Naive thymus-derived CD8-positive, alpha-beta T cell (primary cell): ENCODE data around the gene FOXA1. TPM values are rescaled to one million over a fixed set of nuclear protein-coding genes. Genes with fewer than 3 reads are reported as not detected.
A peak's percentile ranks its signal among the peaks of the same experiment; 100 is the strongest.

Experiments used
- ATAC-seq, 2 donors: fragments of 150-1000 bp; cut with Tn5 transposase in 1 of 2; sonication (Bioruptor Pico), chemical (Tn5 transposase) in 1 of 2; 1 replicate in 1 of 2; 2 replicates in 1 of 2; pipeline ENCODE4 v1.10.0; 2021; ENCODE audit warnings: mild to moderate bottlenecking in 2 of 2, moderate library complexity in 2 of 2
- POLR2A ChIA-PET: fragments of 350-600 bp; sonication (Branson Sonifier 250); formaldehyde crosslinking; loops from one replicate; lab custom pipeline; 2021; ENCODE audit warnings: antibody characterized with exemption; lab: Charles Lee
- DNase-seq, 10 donors: peaks; one replicate each; pipeline versions ENCODE4 v3.0.0 to v3.0.0-alpha.2; 2020 to 2022
- H3K27ac Mint-ChIP-seq, 10 donors: one replicate each; pipeline ENCODE4 v1.8.0; 2020 to 2022; ENCODE audit warnings: mild to moderate bottlenecking in 10 of 10, mixed read lengths in 10 of 10, moderate library complexity in 4 of 10, inconsistent platforms in 1 of 10
- H3K27me3 Mint-ChIP-seq, 5 donors: one replicate each; pipeline ENCODE4 v1.8.0; 2021 to 2022; ENCODE audit warnings: mixed read lengths in 5 of 5
- H3K36me3 Mint-ChIP-seq, 3 donors: one replicate each; pipeline ENCODE4 v1.8.0; 2020 to 2022; ENCODE audit warnings: mixed read lengths in 3 of 3, mild to moderate bottlenecking in 2 of 3, inconsistent platforms in 1 of 3
- H3K4me1 Mint-ChIP-seq, 4 donors: one replicate each; pipeline ENCODE4 v1.8.0; 2021 to 2022; ENCODE audit warnings: mixed read lengths in 4 of 4
- H3K4me3 Mint-ChIP-seq, 10 donors: one replicate each; pipeline ENCODE4 v1.8.0; 2020 to 2022; ENCODE audit warnings: mild to moderate bottlenecking in 10 of 10, mixed read lengths in 10 of 10, moderate library complexity in 6 of 10, inconsistent platforms in 1 of 10
- H3K9me3 Mint-ChIP-seq, 9 donors: one replicate each; pipeline ENCODE4 v1.8.0; 2020 to 2022; ENCODE audit warnings: mixed read lengths in 9 of 9, mild to moderate bottlenecking in 3 of 9, inconsistent platforms in 1 of 9, moderate library complexity in 1 of 9
- polyA plus RNA-seq, 3 donors: library from polyadenylated mRNA; unstranded; fragments of 300-500 nt; fragmentation: Illumina TruSeq; gene quantifications; one replicate each; pipeline ENCODE4 v1.2.3, GENCODE V29; 2021
- total RNA-seq, 8 experiments: library from RNA in 2 of 8; stranded (reverse) in 2 of 8; gene quantifications; one replicate each; pipeline ENCODE4 v1.2.3 and lab custom pipeline; 2021 to 2026

The FOXA1 gene
- total and polyA plus RNA-seq, 5 experiments from 2014 or later, result not detected

- no peak for DNase-seq
- ATAC-seq, result no peak
- H3K27me3 Mint-ChIP-seq, result peaks cover 44 to 87% (median 69%) of the 10 kb centered on the region in 5 donors
- H3K4me3 Mint-ChIP-seq, result peak overlapping the region in 3 of 10 donors; percentile 18 to 62 (median 31)
- H3K9me3 Mint-ChIP-seq, result peaks cover 0 to 59% (median 14%) of the 10 kb centered on the region in 9 donors
- peaks cover 4 to 36% (median 26%) of the 10 kb centered on the region in 3 donors for H3K36me3 Mint-ChIP-seq
- H3K4me1 Mint-ChIP-seq, result peaks cover 11 to 34% (median 20%) of the 10 kb centered on the region in 4 donors
- POLR2A ChIA-PET, result no interaction called here
- H3K27ac Mint-ChIP-seq, result no peak overlapping the region
These were observed 2.3 kb downstream of the FOXA1 start for GRCh38 chr14:37592482-37593408.

DNA sequence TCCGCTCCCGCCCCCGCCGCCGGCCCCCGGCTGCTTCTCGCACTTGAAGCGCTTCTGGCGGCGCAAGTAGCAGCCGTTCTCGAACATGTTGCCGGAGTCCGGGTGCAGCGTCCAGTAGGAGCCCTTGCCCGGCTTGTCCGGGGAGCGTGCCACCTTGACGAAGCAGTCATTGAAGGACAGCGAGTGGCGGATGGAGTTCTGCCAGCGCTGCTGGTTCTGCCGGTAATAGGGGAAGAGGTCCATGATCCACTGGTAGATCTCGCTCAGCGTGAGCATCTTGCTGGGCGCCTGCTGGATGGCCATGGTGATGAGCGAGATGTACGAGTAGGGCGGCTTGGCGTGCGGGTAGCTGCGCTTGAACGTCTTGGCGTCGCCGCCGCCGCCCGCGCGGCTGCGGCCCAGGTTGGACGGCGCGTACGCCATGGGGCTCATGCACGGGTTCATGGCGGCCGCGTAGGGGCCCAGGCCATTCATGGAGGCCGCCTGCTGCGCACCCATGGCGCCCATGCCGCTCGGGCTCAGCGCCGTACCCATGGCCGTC lies 3.0 kb downstream of the FOXA1 start:
- Mint-ChIP-seq H3K27me3 (peaks cover 47 to 87% (median 69%) of the 10 kb centered on the region in 5 donors), H3K36me3 (peaks cover 4 to 36% (median 26%) of the 10 kb centered on the region in 3 donors), H3K4me3 (no peak overlapping the region), H3K9me3 (peaks cover 0 to 55% (median 12%) of the 10 kb centered on the region in 9 donors), H3K27ac (no peak overlapping the region), H3K4me1 (peaks cover 11 to 34% (median 16%) of the 10 kb centered on the region in 4 donors)
- DNase-seq, result no peak
- no peak for ATAC-seq
- POLR2A ChIA-PET, result no interaction called here

DNA sequence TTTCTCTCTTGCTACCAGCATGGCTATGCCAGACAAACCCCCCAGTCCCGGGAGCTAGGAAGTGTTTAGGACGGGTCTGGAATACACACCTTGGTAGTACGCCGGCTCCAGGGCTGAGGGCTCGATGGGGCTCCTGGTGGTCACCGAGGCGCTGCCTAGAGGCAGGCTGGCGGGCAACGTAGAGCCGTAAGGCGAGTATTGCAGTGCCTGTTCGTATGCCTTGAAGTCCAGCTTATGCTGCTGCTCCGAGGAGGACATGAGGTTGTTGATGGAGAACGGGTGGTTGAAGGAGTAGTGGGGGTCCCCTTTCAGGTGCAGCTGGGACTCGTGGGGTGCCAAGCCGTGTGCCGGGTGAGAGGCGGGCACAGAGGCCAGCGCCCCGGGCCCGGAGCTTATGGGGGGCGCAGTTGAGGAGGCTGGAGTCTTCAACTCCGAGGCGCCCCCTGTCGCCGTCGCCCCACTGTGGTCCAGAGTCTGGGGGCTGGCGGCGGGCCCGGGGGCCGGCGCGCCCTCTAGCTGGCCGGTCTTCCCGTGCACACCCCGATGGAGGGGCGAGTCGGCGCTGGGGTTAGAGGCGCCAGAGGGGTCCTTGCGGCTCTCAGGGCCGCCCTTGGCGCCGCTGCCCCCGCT lies 3.6 kb downstream of the FOXA1 start:
- peaks cover 44 to 86% (median 71%) of the 10 kb centered on the region in 5 donors for H3K27me3 Mint-ChIP-seq
- POLR2A ChIA-PET, result no interaction called here
- ATAC-seq (no peak), DNase-seq (no peak)
- H3K36me3 Mint-ChIP-seq, result peaks cover 4 to 37% (median 26%) of the 10 kb centered on the region in 3 donors
- peak overlapping the region in 2 of 10 donors; percentile 10 to 33 for H3K4me3 Mint-ChIP-seq
- H3K9me3 Mint-ChIP-seq, result peaks cover 0 to 54% (median 12%) of the 10 kb centered on the region in 9 donors
- H3K27ac Mint-ChIP-seq, result no peak overlapping the region
- peaks cover 11 to 31% (median 14%) of the 10 kb centered on the region in 4 donors for H3K4me1 Mint-ChIP-seq

DNA sequence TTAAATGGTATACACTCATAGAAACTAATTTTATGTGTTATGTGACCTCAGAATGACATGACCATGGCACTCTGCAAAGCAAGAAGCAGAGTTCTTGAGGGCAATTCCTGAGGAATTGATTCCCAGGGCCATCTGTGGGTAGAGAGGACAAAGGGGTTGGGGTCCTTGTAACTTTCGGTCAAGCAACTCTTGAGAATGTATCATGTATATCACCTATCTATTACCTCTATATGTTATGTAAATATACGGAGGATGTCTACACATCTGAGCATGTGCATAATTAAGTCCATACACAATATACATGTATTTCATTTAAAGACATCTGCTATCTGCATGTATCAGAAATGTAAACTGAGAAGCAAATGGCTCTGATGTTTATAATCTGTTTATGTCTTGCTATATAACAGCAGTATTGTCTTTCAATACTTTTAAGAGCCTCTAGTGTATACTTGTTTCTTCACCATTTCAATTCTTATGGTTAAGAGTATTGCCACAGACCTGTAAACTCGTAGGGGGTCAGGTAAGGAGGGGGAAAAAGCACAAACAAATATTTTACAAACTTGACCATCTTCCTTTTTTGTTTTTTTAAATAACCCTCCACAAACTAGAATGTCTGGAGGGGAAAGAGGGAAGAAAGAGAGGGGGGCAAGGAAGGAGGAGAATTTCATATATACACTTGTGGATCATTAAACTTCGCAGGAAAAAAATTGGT lies 4.5 kb downstream of the FOXA1 start:
- Mint-ChIP-seq H3K4me1 (peaks cover 4 to 23% (median 7%) of the 10 kb centered on the region in 4 donors), H3K27ac (no peak overlapping the region), H3K36me3 (peaks cover 4 to 45% (median 23%) of the 10 kb centered on the region in 3 donors), H3K4me3 (peak overlapping the region in 1 of 10 donors; percentile 26), H3K27me3 (peaks cover 45 to 86% (median 73%) of the 10 kb centered on the region in 5 donors), H3K9me3 (peaks cover 0 to 59% (median 12%) of the 10 kb centered on the region in 9 donors)
- POLR2A ChIA-PET, result no interaction called here
- DNase-seq (no peak), ATAC-seq (no peak)

DNA sequence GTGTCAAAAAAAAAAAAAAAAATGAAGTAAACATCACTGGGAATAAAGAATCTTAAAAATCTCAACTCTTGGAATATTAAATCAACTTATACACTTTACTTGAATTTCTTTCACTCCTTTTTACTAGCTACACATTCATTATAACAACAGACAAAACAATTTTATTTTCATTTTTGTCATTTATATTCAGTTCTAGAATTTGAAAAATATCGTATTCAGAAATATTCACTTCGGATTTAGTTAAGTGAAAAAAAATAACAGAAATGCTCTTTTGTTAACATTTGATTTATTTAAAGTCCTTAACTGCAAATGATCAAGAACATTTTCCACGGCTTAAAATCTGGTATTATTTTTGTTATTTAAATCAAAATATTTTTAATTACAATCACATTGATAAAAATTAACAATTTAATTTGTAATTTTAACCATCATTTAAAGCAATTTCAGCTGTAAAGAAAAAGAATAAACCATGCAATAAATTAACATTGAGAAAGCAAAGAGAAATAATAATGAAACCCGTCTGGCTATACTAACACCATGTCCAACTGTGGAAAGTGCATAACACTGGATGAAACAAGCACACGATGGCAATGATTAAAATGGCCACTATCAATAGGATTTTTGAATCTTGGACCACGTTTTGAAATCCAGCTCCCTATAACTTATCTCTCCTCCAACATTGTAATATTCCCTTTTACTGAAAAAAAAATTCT lies 5.2 kb downstream of the FOXA1 start:
- H3K27ac Mint-ChIP-seq, result no peak overlapping the region
- peaks cover 3 to 20% (median 7%) of the 10 kb centered on the region in 4 donors for H3K4me1 Mint-ChIP-seq
- H3K9me3 Mint-ChIP-seq, result peaks cover 1 to 59% (median 12%) of the 10 kb centered on the region in 9 donors

DNA sequence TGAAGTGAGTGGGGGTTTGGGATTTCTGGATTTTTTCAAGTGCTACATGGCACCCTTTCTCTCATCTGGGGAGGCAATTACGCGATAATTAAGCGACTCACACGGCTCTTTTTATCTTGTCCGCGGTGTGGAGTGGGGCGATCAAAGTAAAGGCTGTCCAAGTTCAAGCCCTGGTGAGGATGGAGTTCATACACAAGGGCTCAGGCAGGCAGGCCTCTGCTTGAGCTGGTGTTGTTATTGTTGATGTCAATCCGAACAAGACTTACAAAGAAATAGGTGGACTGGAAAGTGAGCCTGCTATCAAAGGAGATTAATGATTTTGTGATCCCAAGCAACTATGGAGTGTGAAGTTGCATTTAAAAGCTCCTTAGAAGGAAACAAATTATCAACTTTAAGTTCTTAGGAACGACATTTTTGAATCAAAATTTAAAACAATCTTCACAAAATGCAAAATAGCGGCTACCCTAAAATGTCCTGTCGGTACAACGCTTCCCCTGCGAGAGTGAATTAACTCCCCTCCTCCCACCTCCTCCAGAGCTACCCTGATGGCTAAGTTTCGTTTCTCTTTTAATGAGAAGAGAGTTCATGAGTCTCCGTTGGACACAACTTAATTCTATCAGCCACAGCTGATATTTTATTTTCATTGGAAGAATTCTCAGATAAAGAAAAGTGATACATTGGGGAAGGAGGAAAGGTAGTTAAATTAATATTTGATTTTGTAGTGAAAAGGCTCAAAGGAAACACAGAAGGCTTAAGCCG lies 5.9 kb downstream of the FOXA1 start:
- H3K27me3 Mint-ChIP-seq, result peaks cover 47 to 87% (median 73%) of the 10 kb centered on the region in 5 donors
- H3K4me1 Mint-ChIP-seq, result peaks cover 2 to 16% (median 5%) of the 10 kb centered on the region in 4 donors
- POLR2A ChIA-PET, result no interaction called here
- H3K9me3 Mint-ChIP-seq, result peaks cover 1 to 57% (median 12%) of the 10 kb centered on the region in 9 donors
- peaks cover 2 to 41% (median 23%) of the 10 kb centered on the region in 3 donors for H3K36me3 Mint-ChIP-seq
- DNase-seq (no peak), ATAC-seq (no peak)
- H3K4me3 Mint-ChIP-seq, result no peak overlapping the region
- no peak overlapping the region for H3K27ac Mint-ChIP-seq

More for the DNA sequence above, 5.2 kb downstream of the FOXA1 start:
- no peak for ATAC-seq
- Mint-ChIP-seq H3K4me3 (no peak overlapping the region), H3K27me3 (peaks cover 50 to 91% (median 76%) of the 10 kb centered on the region in 5 donors), H3K36me3 (peaks cover 4 to 45% (median 23%) of the 10 kb centered on the region in 3 donors)
- no peak for DNase-seq
- POLR2A ChIA-PET, result no interaction called here

DNA sequence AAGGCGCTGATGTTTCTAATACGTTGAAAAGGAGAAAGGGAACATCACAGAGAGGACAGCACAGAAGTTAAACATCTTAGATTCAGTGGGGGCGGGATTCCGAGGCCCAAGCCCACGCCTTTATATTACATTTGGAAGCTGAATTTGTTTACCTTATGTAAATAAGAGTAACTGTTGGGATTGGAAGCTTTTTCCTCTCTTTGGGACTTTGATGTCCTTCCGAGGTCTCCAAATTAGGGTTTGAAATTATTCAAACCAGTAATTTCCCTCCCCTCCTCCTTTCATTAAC lies 6.4 kb downstream of the FOXA1 start:
- no peak for ATAC-seq
- H3K4me1 Mint-ChIP-seq, result peaks cover 0 to 12% (median 2%) of the 10 kb centered on the region in 4 donors
- no peak overlapping the region for H3K4me3 Mint-ChIP-seq
- no peak overlapping the region for H3K27ac Mint-ChIP-seq
- H3K9me3 Mint-ChIP-seq, result peaks cover 1 to 52% (median 12%) of the 10 kb centered on the region in 9 donors
- H3K27me3 Mint-ChIP-seq, result peaks cover 43 to 82% (median 68%) of the 10 kb centered on the region in 5 donors
- POLR2A ChIA-PET, result no interaction called here
- no peak for DNase-seq
- H3K36me3 Mint-ChIP-seq, result peaks cover 0 to 36% (median 20%) of the 10 kb centered on the region in 3 donors

DNA sequence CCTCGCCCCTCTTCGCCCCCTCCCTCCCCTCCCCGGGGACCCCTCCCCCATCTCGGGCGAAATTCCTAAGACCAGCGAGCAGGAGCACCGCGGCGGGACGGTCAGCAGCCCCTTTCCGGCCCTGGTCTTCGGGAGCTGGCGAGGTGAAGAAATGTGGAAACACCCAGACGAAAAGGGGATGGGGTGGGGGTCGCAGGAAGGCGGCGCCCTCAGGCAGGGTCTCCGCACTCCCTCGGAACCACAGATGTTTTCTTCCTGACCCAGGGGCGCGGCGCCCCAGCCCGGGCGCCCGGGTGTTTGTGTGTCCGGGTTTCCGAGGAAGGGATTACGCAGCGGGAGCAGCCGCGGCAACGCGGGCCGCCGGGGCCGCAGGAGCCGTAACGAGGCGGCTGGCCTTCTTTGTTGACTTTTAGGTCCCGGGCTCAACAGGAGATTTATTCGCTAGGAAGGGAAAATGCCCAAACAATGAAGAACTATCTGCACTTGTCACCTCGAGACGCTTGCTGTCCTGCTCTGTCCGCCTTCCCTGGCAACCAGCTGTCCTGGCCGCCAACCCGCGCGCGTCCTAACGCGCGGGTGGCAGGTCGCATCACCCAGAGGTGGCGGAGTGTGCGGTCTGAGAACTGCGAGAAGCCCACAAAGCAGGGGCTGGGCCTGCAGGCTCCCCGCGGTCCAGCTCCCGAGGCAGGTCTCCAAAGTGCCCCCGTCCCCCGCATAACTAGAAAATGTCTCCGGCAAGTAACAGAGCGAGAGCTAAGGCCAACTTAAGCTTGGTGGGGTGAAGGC lies 7.0 kb downstream of the FOXA1 start:
- ATAC-seq (no peak), DNase-seq (no peak)
- Mint-ChIP-seq H3K9me3 (peaks cover 1 to 47% (median 10%) of the 10 kb centered on the region in 9 donors), H3K27me3 (peaks cover 41 to 77% (median 62%) of the 10 kb centered on the region in 5 donors), H3K4me1 (peaks cover 0 to 12% (median 2%) of the 10 kb centered on the region in 4 donors), H3K36me3 (peaks cover 0 to 34% (median 19%) of the 10 kb centered on the region in 3 donors), H3K4me3 (no peak overlapping the region), H3K27ac (no peak overlapping the region)
- POLR2A ChIA-PET, result no interaction called here

DNA sequence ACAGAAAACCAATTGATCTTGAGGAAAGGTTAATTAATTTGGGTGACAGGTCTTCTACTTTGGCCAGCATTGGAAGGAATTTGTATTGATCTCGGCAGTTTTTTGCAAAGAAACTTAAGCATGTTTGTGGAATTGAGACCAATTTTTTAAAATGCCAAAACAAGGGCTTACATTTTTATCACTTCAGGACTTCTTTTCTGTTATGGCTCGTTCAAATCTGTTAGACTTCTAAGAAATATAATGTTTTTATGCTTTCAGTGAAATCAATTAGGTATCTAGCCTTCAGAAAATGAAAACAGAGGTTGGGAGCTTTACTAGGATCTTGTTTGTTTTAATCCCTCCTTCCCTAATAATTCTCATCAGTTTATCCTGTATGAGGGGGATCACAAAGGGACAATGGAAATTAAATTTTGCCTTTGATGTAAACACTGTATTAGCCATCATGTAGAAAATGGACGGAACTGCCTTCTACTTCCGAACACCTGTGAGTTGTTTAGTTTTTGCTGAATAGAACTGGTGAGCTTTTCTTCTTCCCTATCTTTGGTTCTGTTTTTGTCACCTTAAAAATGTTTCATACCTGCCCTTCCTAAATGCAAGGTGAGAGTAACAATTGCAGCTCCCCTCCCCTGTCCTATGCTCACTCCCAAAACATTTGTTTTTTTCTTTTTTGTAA lies 7.8 kb downstream of the FOXA1 start:
- peaks cover 37 to 71% (median 61%) of the 10 kb centered on the region in 5 donors for H3K27me3 Mint-ChIP-seq
- H3K9me3 Mint-ChIP-seq, result peaks cover 1 to 39% (median 10%) of the 10 kb centered on the region in 9 donors
- peaks cover 0 to 34% (median 13%) of the 10 kb centered on the region in 3 donors for H3K36me3 Mint-ChIP-seq
- H3K27ac Mint-ChIP-seq, result no peak overlapping the region
- peaks cover 0 to 6% (median 2%) of the 10 kb centered on the region in 4 donors for H3K4me1 Mint-ChIP-seq
- POLR2A ChIA-PET, result no interaction called here
- H3K4me3 Mint-ChIP-seq, result no peak overlapping the region
- ATAC-seq (no peak), DNase-seq (no peak)

- Mint-ChIP-seq H3K36me3 (peaks cover 0 to 34% (median 13%) of the 10 kb centered on the region in 3 donors), H3K9me3 (peaks cover 1 to 39% (median 10%) of the 10 kb centered on the region in 9 donors), H3K27me3 (peaks cover 37 to 68% (median 62%) of the 10 kb centered on the region in 5 donors), H3K27ac (no peak overlapping the region), H3K4me1 (peaks cover 0 to 5% (median 2%) of the 10 kb centered on the region in 4 donors), H3K4me3 (no peak overlapping the region)
- DNase-seq (no peak), ATAC-seq (no peak)
- POLR2A ChIA-PET, result no interaction called here
These were observed 8.3 kb downstream of the FOXA1 start for GRCh38 chr14:37586797-37587130.
